Measurements from ENCODE around the gene MYO16. TPM values are rescaled to one million over a fixed set of nuclear protein-coding genes. Genes with fewer than 3 reads are reported as not detected.

MYO16 gene
- total and polyA plus RNA-seq, 4 donors = 11.7 to 51.7 (median 21.1) TPM

DNA sequence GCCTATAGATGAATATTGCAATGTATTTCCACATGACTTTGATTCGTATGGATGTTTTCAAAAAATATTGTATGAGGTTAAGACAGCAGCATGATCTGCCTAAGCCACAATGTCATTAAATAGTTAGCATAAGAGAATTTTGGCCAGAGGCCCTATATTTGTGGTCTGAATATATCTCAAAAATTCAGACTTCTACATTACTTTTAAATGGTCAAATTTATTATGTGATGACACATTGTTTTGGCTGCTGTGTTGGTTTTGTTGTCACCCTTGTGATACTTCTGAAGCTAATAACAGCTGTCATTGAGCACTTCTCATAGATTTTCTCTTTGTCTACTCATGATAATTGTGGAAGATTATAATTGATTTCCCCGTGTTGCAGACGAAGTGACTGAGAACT is 288.2 kb downstream of the MYO16 start:
- Histone ChIP-seq H3K4me1 (ENCODE audit: control insufficient read depth, insufficient read depth, low read length) (no peaks in the 10 kb centered on the region), H3K9me3 (ENCODE audit: control insufficient read depth, insufficient read depth, low read length) (no peaks in the 10 kb centered on the region), H3K4me3 (ENCODE audit: low read depth, low read length) (no peak overlapping the region), H3K36me3 (ENCODE audit: control insufficient read depth, insufficient read depth, low read length) (peaks cover 2% of the 10 kb centered on the region), H3K27me3 (ENCODE audit: control insufficient read depth, insufficient read depth, low read length) (no peaks in the 10 kb centered on the region), H3K27ac (ENCODE audit: low read depth, low read length) (no peak overlapping the region)
- no peak for DNase-seq (ENCODE audit: low read depth in 4 of 6, low spot score in 6 of 6)
- no CpG with 5 or more reads among the region's 3 CpGs for WGBS (ENCODE audit: insufficient coverage)

DNA sequence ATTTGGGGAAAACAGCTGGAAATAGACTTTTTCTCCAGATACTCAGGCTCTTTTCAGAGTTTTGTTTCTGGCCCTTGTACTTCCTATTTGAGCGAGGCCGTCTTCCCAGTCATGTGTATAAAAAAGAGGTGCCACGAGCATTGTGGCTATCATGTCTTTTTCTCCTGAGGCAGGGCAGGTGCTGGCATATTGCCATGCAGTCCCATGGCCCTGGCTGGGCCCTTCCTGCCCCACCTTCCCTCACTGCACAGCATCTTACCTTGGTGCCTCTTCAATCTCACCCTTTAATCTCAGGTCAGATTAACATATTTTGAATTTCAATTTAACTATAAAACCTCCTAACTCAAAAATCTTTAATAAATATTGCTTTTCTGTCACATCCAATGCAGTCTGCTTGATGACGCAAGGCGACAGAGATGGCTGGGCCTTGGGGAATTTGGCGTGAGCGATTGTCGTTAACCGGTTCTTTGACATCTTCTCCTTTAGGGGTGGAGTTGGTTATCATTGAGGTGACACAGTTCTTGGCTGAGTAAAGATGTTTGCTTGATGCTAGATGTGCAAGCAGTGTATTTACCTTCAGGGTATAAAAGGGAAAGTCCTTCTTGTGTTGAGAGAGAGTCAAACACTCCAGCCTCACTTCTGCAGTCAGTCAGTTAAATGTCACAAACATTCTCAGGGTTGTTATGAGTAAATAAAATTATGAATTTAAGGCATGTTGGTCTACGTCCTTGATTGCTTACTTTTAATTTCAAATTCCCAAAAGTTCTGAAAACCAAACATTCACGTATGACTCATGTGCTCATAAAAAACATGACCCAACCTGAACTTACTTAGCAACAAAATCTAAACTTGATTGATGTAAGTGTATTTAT is 289.9 kb downstream of the MYO16 start:
- Histone ChIP-seq H3K4me1 (ENCODE audit: control insufficient read depth, insufficient read depth, low read length) (no peaks in the 10 kb centered on the region), H3K4me3 (ENCODE audit: low read depth, low read length) (no peak overlapping the region), H3K27me3 (ENCODE audit: control insufficient read depth, insufficient read depth, low read length) (no peaks in the 10 kb centered on the region), H3K9me3 (ENCODE audit: control insufficient read depth, insufficient read depth, low read length) (no peaks in the 10 kb centered on the region), H3K27ac (ENCODE audit: low read depth, low read length) (no peak overlapping the region), H3K36me3 (ENCODE audit: control insufficient read depth, insufficient read depth, low read length) (peaks cover 2% of the 10 kb centered on the region)
- DNase-seq (ENCODE audit: low read depth in 4 of 6, low spot score in 6 of 6) = no peak
- WGBS (ENCODE audit: insufficient coverage) = 88% methylated on average over 7 of the region's 11 CpGs

DNA sequence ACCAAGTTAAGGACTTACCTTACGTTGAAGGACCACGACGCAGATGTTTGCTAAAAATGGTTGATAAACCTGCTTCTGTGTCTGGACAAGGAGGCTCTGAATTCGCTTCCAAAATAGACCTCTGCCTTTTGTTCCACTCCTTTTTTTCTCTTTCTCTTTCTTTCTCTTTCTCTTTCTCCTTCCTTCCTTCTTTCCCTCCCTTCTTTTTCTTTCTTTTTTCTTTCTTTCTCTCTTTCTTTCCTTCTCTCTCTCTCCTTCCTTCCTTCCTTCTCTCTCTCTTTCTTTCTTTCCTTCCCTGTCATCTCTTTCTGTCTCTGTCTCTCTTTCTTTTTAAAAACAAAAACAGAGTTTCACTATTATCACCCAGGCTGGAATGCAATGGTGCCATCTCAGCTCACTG is 290.7 kb downstream of the MYO16 start:
- 100% methylated on average over 2 of the region's 4 CpGs for WGBS (ENCODE audit: insufficient coverage)

DNA sequence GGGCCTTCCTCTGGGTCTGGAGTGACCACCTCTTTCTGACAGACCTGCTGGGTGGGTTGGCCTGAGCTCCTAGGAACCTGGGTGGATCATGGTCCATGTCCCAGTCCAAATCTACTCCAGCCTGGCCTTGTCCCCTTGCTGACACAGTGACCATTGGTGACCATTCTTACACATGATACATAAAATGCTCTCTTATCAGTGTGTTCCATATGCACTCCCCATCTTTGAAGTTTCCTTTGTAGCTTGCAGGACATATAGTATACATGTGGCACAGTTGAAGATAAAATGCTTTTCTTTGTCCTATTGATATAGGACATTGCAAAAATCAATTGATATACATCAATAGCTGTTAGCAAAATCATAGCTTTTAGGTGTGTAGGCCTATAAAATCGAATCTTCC is 291.8 kb downstream of the MYO16 start:
- no peaks in the 10 kb centered on the region for H3K9me3 ChIP-seq (ENCODE audit: control insufficient read depth, insufficient read depth, low read length)
- H3K27me3 ChIP-seq (ENCODE audit: control insufficient read depth, insufficient read depth, low read length) = no peaks in the 10 kb centered on the region
- no CpG with 5 or more reads among the region's 1 CpG for WGBS (ENCODE audit: insufficient coverage)
- no peak for DNase-seq (ENCODE audit: low read depth in 4 of 6, low spot score in 6 of 6)
- no peak overlapping the region for H3K4me3 ChIP-seq (ENCODE audit: low read depth, low read length)
- no peak overlapping the region for H3K27ac ChIP-seq (ENCODE audit: low read depth, low read length)
- no peaks in the 10 kb centered on the region for H3K4me1 ChIP-seq (ENCODE audit: control insufficient read depth, insufficient read depth, low read length)
- peaks cover 2% of the 10 kb centered on the region for H3K36me3 ChIP-seq (ENCODE audit: control insufficient read depth, insufficient read depth, low read length)

More for the DNA sequence above, 290.7 kb downstream of the MYO16 start:
- no peak for DNase-seq (ENCODE audit: low read depth in 4 of 6, low spot score in 6 of 6)
- Histone ChIP-seq H3K4me3 (ENCODE audit: low read depth, low read length) (no peak overlapping the region), H3K9me3 (ENCODE audit: control insufficient read depth, insufficient read depth, low read length) (no peaks in the 10 kb centered on the region), H3K4me1 (ENCODE audit: control insufficient read depth, insufficient read depth, low read length) (no peaks in the 10 kb centered on the region), H3K27ac (ENCODE audit: low read depth, low read length) (no peak overlapping the region), H3K27me3 (ENCODE audit: control insufficient read depth, insufficient read depth, low read length) (no peaks in the 10 kb centered on the region), H3K36me3 (ENCODE audit: control insufficient read depth, insufficient read depth, low read length) (peaks cover 2% of the 10 kb centered on the region)

DNA sequence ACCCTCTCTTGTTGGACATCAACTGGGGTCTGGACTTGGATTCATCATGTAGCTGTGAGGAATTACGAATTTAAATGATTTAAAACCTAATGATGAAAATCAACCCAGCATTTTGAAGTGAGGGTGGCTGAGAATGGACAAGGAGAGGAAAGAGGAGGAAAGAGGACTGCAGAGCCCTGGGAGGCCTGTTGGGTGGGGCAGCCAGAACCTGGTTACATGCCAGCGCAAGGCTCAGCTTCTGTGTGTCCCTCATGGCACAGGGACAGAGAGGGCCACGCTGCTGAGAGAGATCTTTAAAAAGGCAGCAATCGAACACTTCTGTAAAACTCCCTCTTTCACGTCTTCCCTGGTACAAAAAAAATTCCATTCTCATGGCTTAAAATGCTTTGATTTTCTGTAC is 292.7 kb downstream of the MYO16 start:
- DNase-seq (ENCODE audit: low read depth in 4 of 6, low spot score in 6 of 6) = no peak
- WGBS (ENCODE audit: insufficient coverage) = 70% methylated on average over 2 of the region's 5 CpGs
- no peak overlapping the region for H3K4me3 ChIP-seq (ENCODE audit: low read depth, low read length)

DNA sequence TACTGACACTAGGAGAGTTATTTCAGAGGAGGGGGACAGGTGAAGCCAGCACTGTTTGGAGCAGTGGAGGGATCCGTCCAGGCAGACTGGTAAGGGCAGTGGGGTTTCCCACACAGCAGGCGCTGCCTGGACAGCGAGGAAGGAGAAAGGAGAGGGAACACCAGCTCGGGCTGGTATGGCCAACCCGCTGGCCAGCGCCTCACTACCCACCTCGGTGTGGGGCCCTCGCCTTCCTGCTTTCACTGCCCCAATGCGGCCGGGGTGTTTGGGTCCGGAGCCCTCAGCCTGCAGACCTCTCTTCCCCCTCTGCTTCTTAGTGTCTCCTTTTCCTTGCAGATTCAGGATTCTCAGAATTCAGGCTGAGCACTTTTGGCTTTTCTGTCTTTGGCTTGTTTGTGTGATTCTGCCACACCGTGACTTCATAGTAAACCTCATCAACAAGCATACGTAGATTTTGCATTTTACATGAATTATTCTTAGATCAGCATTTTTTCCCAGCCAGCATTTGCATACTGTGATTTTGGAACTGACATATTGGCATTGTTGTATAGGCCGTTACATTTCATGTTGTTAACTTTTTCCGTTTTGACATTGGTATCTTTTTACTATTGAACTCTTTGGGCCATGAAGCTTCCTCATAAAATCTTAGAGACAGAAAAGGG is 294.1 kb downstream of the MYO16 start:
- Histone ChIP-seq H3K27me3 (ENCODE audit: control insufficient read depth, insufficient read depth, low read length) (no peaks in the 10 kb centered on the region), H3K36me3 (ENCODE audit: control insufficient read depth, insufficient read depth, low read length) (peaks cover 5% of the 10 kb centered on the region), H3K9me3 (ENCODE audit: control insufficient read depth, insufficient read depth, low read length) (no peaks in the 10 kb centered on the region), H3K4me3 (ENCODE audit: low read depth, low read length) (no peak overlapping the region), H3K27ac (ENCODE audit: low read depth, low read length) (no peak overlapping the region), H3K4me1 (ENCODE audit: control insufficient read depth, insufficient read depth, low read length) (no peaks in the 10 kb centered on the region)
- WGBS (ENCODE audit: insufficient coverage) = 91% methylated on average over 11 of the region's 15 CpGs
- peak in 1 of 6 donors; percentile 51 for DNase-seq (ENCODE audit: low read depth in 4 of 6, low spot score in 6 of 6)

More for the DNA sequence above, 292.7 kb downstream of the MYO16 start:
- Histone ChIP-seq H3K27me3 (ENCODE audit: control insufficient read depth, insufficient read depth, low read length) (no peaks in the 10 kb centered on the region), H3K4me1 (ENCODE audit: control insufficient read depth, insufficient read depth, low read length) (no peaks in the 10 kb centered on the region), H3K9me3 (ENCODE audit: control insufficient read depth, insufficient read depth, low read length) (no peaks in the 10 kb centered on the region), H3K27ac (ENCODE audit: low read depth, low read length) (no peak overlapping the region), H3K36me3 (ENCODE audit: control insufficient read depth, insufficient read depth, low read length) (peaks cover 2% of the 10 kb centered on the region)

DNA sequence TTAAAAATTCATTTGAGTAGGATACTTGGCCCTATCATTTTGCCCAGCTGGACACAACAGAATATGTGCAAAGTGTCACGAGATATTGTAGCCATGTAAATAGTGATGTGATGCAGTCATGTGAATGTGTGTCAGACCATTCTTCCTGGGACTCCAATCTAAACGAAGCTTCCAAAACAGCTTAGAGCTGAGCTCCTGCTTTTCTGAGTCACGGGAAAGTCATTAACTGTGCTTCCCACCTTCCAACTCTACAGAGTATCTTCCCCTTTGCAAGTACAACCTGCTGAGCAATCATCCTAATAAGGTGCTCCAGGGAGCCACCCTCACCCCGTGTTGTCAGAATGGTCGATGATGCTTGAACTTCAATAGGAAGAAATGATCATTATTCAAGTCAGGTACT is 294.7 kb downstream of the MYO16 start:
- H3K9me3 ChIP-seq (ENCODE audit: control insufficient read depth, insufficient read depth, low read length) = no peaks in the 10 kb centered on the region
- peaks cover 4% of the 10 kb centered on the region for H3K36me3 ChIP-seq (ENCODE audit: control insufficient read depth, insufficient read depth, low read length)
- H3K4me1 ChIP-seq (ENCODE audit: control insufficient read depth, insufficient read depth, low read length) = no peaks in the 10 kb centered on the region
- H3K27ac ChIP-seq (ENCODE audit: low read depth, low read length) = no peak overlapping the region
- no peak overlapping the region for H3K4me3 ChIP-seq (ENCODE audit: low read depth, low read length)
- DNase-seq (ENCODE audit: low read depth in 4 of 6, low spot score in 6 of 6) = no peak
- WGBS (ENCODE audit: insufficient coverage) = 91% methylated on average over 5 of the region's 5 CpGs
- no peaks in the 10 kb centered on the region for H3K27me3 ChIP-seq (ENCODE audit: control insufficient read depth, insufficient read depth, low read length)

DNA sequence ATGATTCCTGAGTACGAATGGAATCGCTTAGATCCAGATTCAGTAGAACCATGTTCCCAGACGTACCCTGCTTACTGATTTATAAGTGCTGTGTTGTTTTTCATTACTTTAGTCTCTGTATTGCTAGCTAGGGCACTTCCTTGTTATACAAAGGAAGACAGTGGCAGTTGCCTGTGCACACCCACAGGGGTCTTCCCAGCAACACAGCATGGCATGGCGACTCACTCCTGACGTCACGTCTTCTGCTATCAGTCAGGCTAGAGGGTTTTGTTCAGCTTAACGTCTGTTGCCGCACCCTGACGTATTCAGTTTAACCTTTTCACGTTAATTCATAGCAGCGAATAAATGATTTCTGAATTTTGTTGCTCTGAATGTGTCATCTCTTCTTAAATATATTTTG is 295.1 kb downstream of the MYO16 start:
- Histone ChIP-seq H3K4me1 (ENCODE audit: control insufficient read depth, insufficient read depth, low read length) (no peaks in the 10 kb centered on the region), H3K27me3 (ENCODE audit: control insufficient read depth, insufficient read depth, low read length) (no peaks in the 10 kb centered on the region), H3K4me3 (ENCODE audit: low read depth, low read length) (no peak overlapping the region), H3K36me3 (ENCODE audit: control insufficient read depth, insufficient read depth, low read length) (peaks cover 3% of the 10 kb centered on the region), H3K27ac (ENCODE audit: low read depth, low read length) (no peak overlapping the region), H3K9me3 (ENCODE audit: control insufficient read depth, insufficient read depth, low read length) (no peaks in the 10 kb centered on the region)
- DNase-seq (ENCODE audit: low read depth in 4 of 6, low spot score in 6 of 6) = no peak
- 89% methylated on average over 5 of the region's 11 CpGs for WGBS (ENCODE audit: insufficient coverage)

DNA sequence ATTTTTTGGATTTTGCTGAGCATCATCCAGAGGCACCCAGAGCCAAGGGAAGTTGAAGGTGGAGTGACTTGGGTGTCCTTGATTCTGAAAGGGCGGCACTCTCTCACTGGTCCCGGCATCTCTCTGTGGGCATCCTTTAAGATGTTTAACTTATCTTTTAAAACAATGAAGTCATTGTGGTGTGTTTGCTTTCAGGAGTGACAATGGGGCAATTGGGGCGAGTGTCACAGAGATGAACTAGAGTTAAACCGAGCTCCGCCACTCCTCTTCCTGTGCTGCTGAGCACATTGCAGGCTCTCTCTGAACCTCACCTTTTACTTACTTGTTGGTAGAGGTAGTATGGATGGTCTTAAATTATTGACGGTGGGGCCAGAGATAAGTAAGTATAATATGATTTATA is 295.7 kb downstream of the MYO16 start:
- no peak for DNase-seq (ENCODE audit: low read depth in 4 of 6, low spot score in 6 of 6)
- no peak overlapping the region for H3K27ac ChIP-seq (ENCODE audit: low read depth, low read length)
- H3K9me3 ChIP-seq (ENCODE audit: control insufficient read depth, insufficient read depth, low read length) = no peaks in the 10 kb centered on the region
- WGBS (ENCODE audit: insufficient coverage) = 80% methylated on average over 2 of the region's 6 CpGs
- H3K27me3 ChIP-seq (ENCODE audit: control insufficient read depth, insufficient read depth, low read length) = no peaks in the 10 kb centered on the region
- H3K4me1 ChIP-seq (ENCODE audit: control insufficient read depth, insufficient read depth, low read length) = no peaks in the 10 kb centered on the region
- peaks cover 3% of the 10 kb centered on the region for H3K36me3 ChIP-seq (ENCODE audit: control insufficient read depth, insufficient read depth, low read length)
- H3K4me3 ChIP-seq (ENCODE audit: low read depth, low read length) = no peak overlapping the region

DNA sequence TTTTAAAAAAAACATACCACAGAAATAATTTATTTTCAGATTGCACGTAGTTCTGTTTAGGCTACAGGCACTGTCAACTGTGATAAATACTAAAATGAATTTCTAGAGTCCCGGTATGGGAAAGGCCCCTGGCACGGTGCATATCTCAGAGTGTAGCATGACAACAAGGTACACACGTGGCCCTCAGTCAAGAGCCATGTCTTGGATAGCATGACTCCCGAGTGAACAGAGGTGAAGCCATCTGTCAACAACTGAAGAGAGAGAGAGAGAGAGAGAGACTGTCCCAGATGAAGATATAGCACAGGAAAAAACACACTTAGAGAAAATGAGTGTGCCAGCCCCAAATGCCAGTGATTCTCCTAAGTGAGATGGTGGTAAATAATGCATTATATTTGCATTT is 297.5 kb downstream of the MYO16 start:
- H3K27ac ChIP-seq (ENCODE audit: low read depth, low read length) = no peak overlapping the region
- H3K27me3 ChIP-seq (ENCODE audit: control insufficient read depth, insufficient read depth, low read length) = no peaks in the 10 kb centered on the region
- peaks cover 3% of the 10 kb centered on the region for H3K36me3 ChIP-seq (ENCODE audit: control insufficient read depth, insufficient read depth, low read length)
- H3K9me3 ChIP-seq (ENCODE audit: control insufficient read depth, insufficient read depth, low read length) = no peaks in the 10 kb centered on the region
- WGBS (ENCODE audit: insufficient coverage) = 86% methylated on average over 5 of the region's 5 CpGs
- no peaks in the 10 kb centered on the region for H3K4me1 ChIP-seq (ENCODE audit: control insufficient read depth, insufficient read depth, low read length)
- DNase-seq (ENCODE audit: low read depth in 4 of 6, low spot score in 6 of 6) = peak in 1 of 6 donors; percentile 16
- no peak overlapping the region for H3K4me3 ChIP-seq (ENCODE audit: low read depth, low read length)
